Activated T-helper 2 cell treated with anti-CD3 and anti-CD28 coated beads, Interferon-gamma antibody, Interleukin-2, Interleukin-4, amounts not matched to agents 10 μg/mL and 5 μg/mL and 100 μg/mL, durations not matched to agents 14 hours and 24 hours and 36 hours (primary cell): ENCODE measurements around the gene DENND4A. TPM values are rescaled to one million over a fixed set of nuclear protein-coding genes. Genes with fewer than 3 reads are reported as not detected.
"Not testable (repeated sequence)": the region's sequence is repeated elsewhere in the genome, so short reads cannot be mapped to it uniquely, and the experiment has no call there.

Experiments used
- DNase-seq: peaks from one replicate; pipeline ENCODE4 v3.0.0; 2021; ENCODE audit warnings: low spot score
- H3K27ac Mint-ChIP-seq: one replicate; pipeline ENCODE4 v1.8.0; 2021; ENCODE audit warnings: mixed read lengths
- H3K27me3 Mint-ChIP-seq: one replicate; pipeline ENCODE4 v1.8.0; 2021; ENCODE audit warnings: low read depth, mixed read lengths
- H3K36me3 Mint-ChIP-seq: one replicate; pipeline ENCODE4 v1.8.0; 2021; ENCODE audit warnings: low read depth, mixed read lengths
- H3K4me1 Mint-ChIP-seq: one replicate; pipeline ENCODE4 v1.8.0; 2021; ENCODE audit warnings: low read depth, mixed read lengths
- H3K4me3 Mint-ChIP-seq: one replicate; pipeline ENCODE4 v1.8.0; 2021; ENCODE audit warnings: low read depth, mild to moderate bottlenecking, moderate library complexity, mixed read lengths
- H3K9me3 Mint-ChIP-seq: one replicate; pipeline ENCODE4 v1.8.0; 2021; ENCODE audit warnings: mixed read lengths
- intact Hi-C: fragments of 100-400 bp; cut with micrococcal nuclease; formaldehyde crosslinking; loops from one replicate; pipeline ENCODE4 v1.15.1; 2023
- total RNA-seq: library from RNA; stranded (reverse); gene quantifications from 2 replicates; pipeline ENCODE4 v1.2.3, GENCODE V29; 2022

Gene DENND4A
- total RNA-seq, 1 donor from 2014 or later: 62.3 TPM

DNA sequence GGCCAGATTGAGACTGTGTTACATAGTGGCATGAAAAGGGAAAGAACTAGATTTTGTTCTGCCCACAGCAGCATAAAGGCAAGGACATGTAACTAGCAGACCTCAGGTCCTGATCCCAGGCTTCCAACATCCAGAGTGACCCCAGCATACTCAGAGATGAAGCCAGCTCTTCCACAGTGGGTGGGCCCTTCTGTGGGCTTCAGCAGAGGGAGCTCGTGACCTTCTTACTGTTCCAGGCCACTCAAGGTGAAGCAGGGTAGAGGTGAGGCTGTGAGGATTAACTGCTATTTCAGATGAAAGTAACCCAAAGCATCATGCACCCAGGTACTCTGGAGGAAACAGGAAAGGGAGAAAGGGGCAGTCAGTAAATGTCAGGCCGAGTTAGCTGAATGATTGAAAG is 171.3 kb downstream of the DENND4A start:
- DNase-seq: no peak
- Mint-ChIP-seq H3K27ac (no peak overlapping the region), H3K36me3 (no peaks in the 10 kb centered on the region), H3K9me3 (no peaks in the 10 kb centered on the region), H3K4me3 (no peak overlapping the region), H3K4me1 (no peaks in the 10 kb centered on the region), H3K27me3 (no peaks in the 10 kb centered on the region)
- intact Hi-C loops: no loop called here

DNA sequence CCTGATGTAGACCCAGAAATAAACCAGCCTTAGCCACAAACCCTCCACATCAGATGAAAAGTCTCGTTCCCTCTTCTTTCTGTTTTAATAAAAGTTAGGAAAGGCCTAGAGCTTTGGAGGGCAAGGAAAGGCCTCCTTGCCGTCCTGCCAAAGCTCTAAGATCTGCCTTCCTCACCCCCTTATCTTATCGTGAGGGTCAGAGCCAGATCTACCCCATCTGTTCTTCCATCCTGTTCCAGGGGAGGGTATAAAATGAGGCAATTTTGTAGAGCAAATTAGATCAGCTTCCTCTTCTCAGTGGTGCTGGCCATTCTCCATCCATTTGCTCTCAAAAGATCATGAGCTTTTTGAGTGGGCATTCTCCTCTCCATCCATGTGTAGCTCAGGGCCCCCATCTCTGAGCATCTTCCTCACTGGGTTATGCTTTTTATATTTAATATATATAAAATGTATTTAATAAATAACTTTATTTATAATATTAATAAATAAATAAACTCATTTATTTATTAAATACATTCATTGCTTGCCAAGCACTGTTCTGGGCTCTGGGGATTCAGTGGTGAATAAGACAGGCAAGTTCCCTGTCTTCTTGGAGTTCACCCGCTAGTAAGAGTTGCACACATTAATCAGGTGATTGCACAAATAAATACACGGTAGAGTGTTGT is 172.3 kb downstream of the DENND4A start:
- no peaks in the 10 kb centered on the region for H3K36me3 Mint-ChIP-seq
- H3K4me3 Mint-ChIP-seq: no peak overlapping the region
- H3K9me3 Mint-ChIP-seq: no peaks in the 10 kb centered on the region
- H3K4me1 Mint-ChIP-seq: no peaks in the 10 kb centered on the region
- H3K27me3 Mint-ChIP-seq: no peaks in the 10 kb centered on the region
- intact Hi-C loops: no loop called here
- no peak for DNase-seq
- no peak overlapping the region for H3K27ac Mint-ChIP-seq

GRCh38 chr15:65618560-65619109 is 173.5 kb downstream of the DENND4A start:
- no peaks in the 10 kb centered on the region for H3K4me1 Mint-ChIP-seq
- H3K4me3 Mint-ChIP-seq: no peak overlapping the region
- no peaks in the 10 kb centered on the region for H3K36me3 Mint-ChIP-seq
- H3K27ac Mint-ChIP-seq: no peak overlapping the region
- H3K9me3 Mint-ChIP-seq: no peaks in the 10 kb centered on the region
- intact Hi-C loops: no loop called here
- no peak for DNase-seq
- H3K27me3 Mint-ChIP-seq: no peaks in the 10 kb centered on the region

DNA sequence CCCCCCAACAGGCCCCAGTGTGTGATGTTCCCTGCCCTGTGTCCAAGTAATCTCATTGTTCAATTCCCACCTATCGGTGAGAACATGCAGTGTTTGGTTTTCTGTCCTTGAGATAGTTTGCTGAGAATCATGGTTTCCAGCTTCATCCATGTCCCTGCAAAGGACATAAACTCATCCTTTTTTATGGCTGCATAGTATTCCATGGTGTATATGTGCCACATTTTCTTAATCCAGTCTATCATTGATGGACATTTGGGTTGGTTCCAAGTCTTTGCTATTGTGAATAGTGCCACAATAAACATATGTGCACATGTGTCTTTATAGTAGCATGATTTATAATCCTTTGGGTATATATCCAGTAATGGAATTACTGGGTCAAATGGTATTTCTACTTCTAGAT is 176.2 kb downstream of the DENND4A start:
- peaks cover 11% of the 10 kb centered on the region for H3K4me1 Mint-ChIP-seq
- intact Hi-C loops, DNase-seq, H3K36me3 Mint-ChIP-seq, H3K9me3 Mint-ChIP-seq, H3K27ac Mint-ChIP-seq, H3K27me3 Mint-ChIP-seq, H3K4me3 Mint-ChIP-seq: not testable (repeated sequence)

DNA sequence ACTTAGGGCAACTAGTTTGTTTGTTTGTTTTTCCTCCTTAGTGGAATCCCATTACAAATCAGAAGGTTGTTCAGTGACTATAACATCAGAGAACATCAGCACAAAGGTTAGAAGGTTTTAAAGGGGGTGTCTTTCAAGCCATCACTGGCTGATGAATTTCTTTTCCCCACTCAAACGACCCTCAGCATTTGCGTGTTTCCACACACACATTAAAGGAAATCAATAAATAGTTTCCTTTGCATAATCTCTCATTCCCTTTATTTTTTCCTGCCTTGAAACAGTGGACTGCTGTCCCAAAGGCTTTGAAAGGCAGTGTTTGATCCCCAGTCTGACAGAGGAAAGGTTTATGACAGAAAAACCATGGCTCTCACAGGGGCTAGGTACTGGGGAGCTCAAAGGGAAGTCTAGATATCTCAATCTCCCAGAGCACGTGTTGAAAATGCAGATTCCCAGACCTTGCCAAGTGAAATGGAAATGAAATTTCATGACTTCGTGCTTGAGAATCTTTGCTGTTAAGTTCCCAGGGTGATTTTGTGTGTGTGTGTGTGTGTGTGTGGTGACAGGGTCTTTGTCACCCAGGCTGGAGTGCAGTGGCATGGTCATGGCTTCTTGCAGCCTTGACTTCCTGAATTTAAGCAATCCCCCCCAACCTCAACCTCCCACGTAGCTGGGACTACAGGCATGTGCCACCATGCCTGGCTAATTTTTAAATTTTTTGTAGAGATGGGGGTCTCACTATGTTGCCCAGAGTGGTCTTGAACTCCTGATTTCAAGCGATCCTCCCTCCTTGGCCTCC is 178.9 kb downstream of the DENND4A start:
- intact Hi-C loops: no loop called here
- H3K27me3 Mint-ChIP-seq: no peaks in the 10 kb centered on the region
- DNase-seq: no peak

GRCh38 chr15:65612616-65612946 is 179.5 kb downstream of the DENND4A start:
- no peaks in the 10 kb centered on the region for H3K9me3 Mint-ChIP-seq
- no peak overlapping the region for H3K27ac Mint-ChIP-seq
- H3K4me3 Mint-ChIP-seq: peak overlapping the region; percentile 95
- H3K36me3 Mint-ChIP-seq: no peaks in the 10 kb centered on the region
- H3K27me3 Mint-ChIP-seq: no peaks in the 10 kb centered on the region
- peaks cover 23% of the 10 kb centered on the region for H3K4me1 Mint-ChIP-seq
- intact Hi-C loops: no loop called here
- no peak for DNase-seq

More for the DNA sequence above, 178.9 kb downstream of the DENND4A start:
- Mint-ChIP-seq H3K4me3 (no peak overlapping the region), H3K4me1 (peaks cover 23% of the 10 kb centered on the region), H3K9me3 (no peaks in the 10 kb centered on the region), H3K36me3 (no peaks in the 10 kb centered on the region), H3K27ac (no peak overlapping the region)

DNA sequence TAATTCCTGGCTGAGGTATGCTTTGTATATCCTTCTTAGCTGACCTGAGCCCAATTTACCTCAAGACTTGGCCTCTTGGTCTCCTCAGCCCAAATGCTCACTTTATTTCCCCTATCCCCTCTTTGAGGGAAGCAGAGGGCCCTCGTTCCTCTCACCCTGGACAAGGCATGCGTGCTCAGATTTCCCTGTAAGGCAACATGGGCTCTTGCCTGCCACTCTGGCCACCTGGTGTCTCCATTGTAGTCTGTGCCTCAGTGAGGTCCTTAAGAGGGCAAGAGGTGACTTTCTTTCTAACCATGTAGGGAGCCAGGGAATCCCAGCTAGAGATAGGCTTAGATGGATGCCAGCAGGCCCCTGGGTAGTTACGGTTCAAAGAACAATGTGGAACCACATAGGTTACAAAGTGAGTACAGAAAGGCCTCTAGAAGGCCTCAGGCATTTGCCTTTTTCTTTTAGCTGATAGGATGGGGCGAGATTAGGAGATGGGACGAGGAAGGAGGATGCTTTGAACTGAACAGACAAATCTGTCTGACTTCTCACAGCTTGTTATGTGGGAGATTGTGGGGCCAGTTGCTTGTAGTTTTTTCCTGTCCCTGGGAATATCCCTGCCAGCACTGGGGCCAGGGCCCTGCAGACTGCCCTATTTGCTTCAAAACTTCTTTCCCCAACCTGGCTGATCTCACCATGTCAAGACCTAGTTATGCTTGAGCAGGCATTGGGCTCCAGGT is 180.0 kb downstream of the DENND4A start:
- peaks cover 23% of the 10 kb centered on the region for H3K4me1 Mint-ChIP-seq
- no peaks in the 10 kb centered on the region for H3K9me3 Mint-ChIP-seq
- DNase-seq: no peak
- H3K36me3 Mint-ChIP-seq: peaks cover 2% of the 10 kb centered on the region
- no peaks in the 10 kb centered on the region for H3K27me3 Mint-ChIP-seq
- peak overlapping the region; percentile 92 for H3K27ac Mint-ChIP-seq
- intact Hi-C loops: loop anchor here (1.0 kb wide), 1 partner anchor 82 kb away; the partner anchor contains the start of gene HACD3
- peak overlapping the region; percentile 95 for H3K4me3 Mint-ChIP-seq

DNA sequence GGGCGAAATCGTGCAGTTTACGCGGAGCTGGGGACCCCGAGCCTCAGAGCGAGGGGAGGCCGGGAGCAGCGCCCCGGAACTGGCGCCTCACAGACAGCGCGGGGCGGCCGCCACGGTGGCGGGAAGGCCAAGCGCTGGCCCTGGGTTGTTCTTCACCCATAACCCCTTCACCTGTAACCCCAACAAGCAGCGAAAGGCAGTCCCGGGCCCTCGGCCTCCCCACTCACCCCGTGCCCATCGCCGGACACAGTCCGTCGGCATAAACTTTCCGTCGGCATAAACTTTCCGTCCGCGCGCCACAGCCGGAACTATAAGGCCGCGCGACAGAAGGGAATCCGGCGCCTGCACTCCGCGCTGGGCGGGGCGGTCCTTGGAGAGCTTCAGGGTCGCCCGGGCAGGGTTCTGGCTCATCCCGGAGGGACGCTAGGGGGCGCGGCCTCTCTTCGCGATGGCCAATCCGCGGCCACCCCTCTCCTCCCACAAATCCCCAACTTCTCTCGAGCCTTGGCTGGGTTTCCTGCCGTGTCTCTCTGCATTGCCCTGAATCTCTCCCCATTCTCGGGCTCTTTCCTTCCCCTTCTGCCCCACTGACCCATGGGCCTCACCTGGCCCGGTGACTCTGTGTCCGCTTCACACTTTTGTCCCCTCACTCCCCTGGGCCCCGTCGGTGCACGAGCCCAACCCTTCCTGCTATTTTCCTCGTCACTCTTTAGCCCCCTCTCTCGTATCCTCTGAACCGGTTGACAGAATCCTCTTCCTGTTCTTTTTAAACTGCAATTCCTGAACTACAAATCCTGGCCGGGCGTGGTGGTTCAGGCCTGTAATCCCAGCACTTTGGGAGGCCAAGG is 181.0 kb downstream of the DENND4A start, which contains the start of gene INTS14:
Gene INTS14, minus strand, starts transcription at position 261 of the 848 bp plus-strand sequence. CDS start 3,751 bp downstream, outside the sequence.
- H3K27ac Mint-ChIP-seq: peak within 1 kb of the TSS; percentile 92
- H3K4me1 Mint-ChIP-seq: peaks cover 23% of the 10 kb centered on the region
- peak within 1 kb of the TSS; percentile 95 for H3K4me3 Mint-ChIP-seq

More for the DNA sequence above, 181.0 kb downstream of the DENND4A start, which contains the start of gene INTS14:
- Mint-ChIP-seq H3K36me3 (peaks cover 4% of the 10 kb centered on the region), H3K27me3 (no peaks in the 10 kb centered on the region), H3K9me3 (no peaks in the 10 kb centered on the region)
- peak; percentile 88 for DNase-seq
- intact Hi-C loops: loop anchor here (1.0 kb wide), 1 partner anchor 81 kb away; the partner anchor contains the start of gene HACD3

Other genes with a start within 250 kb of the DENND4A start
- gene INTS14, start 181.2 kb downstream of the DENND4A start, total RNA-seq: 45.4 and 47.8 TPM in 2 replicates
- 5.3 and 5.8 TPM in 2 replicates for gene SLC24A1, start 170.4 kb downstream of the DENND4A start, total RNA-seq
- 153 and 155 TPM in 2 replicates for gene RAB11A, start 77.2 kb upstream of the DENND4A start, total RNA-seq